H1 (cell line): Measurements from ENCODE around the gene APLP1. TPM values are rescaled to one million over a fixed set of nuclear protein-coding genes. Genes with fewer than 3 reads are reported as not detected.

Experiments
- CTCF ChIA-PET: fragments of 300-600 bp; sonication (Branson Sonifier 250); formaldehyde crosslinking; loops from one replicate; lab custom pipeline; 2021; ENCODE audit not compliant: partially characterized antibody; lab: Charles Lee
- POLR2A ChIA-PET: fragments of 300-600 bp; sonication (Branson Sonifier 250); formaldehyde crosslinking; loops from one replicate; lab custom pipeline; 2021; ENCODE audit warnings: inconsistent platforms; ENCODE audit not compliant: partially characterized antibody; lab: Charles Lee
- DNase-seq, 2 experiments: peaks; one replicate each; pipeline versions ENCODE4 v3.0.0 to v3.0.0-alpha.2; 2010 to 2022; ENCODE audit warnings: low spot score in 2 of 2, low read depth in 1 of 2, mixed read lengths in 1 of 2
- FAIRE-seq: peaks from 2 replicates; lab custom pipeline; 2011; peaks lifted over from hg19 to GRCh38; lab: Jason Lieb, UNC
- H2AFZ ChIP-seq: 2 replicates; pipeline ENCODE4 v1.8.1; 2012; ENCODE audit warnings: low read length, inconsistent platforms
- H2AK5ac ChIP-seq: 2 replicates; pipeline ENCODE4 v1.6.1; 2013; ENCODE audit warnings: low read depth, low read length
- H2BK120ac ChIP-seq: replicated peaks from 2 replicates; pipeline ENCODE3; 2013; ENCODE audit warnings: low read depth, low read length, inconsistent platforms
- H2BK12ac ChIP-seq: 2 replicates; pipeline ENCODE4 v1.6.1; 2013; ENCODE audit warnings: low read depth, low read length
- H2BK15ac ChIP-seq: 2 replicates; pipeline ENCODE4 v1.6.1; 2013; ENCODE audit warnings: low read length
- H2BK20ac ChIP-seq: 2 replicates; pipeline ENCODE4 v1.6.1; 2013; ENCODE audit warnings: low read length
- H2BK5ac ChIP-seq: 2 replicates; pipeline ENCODE4 v1.6.1; 2013; ENCODE audit warnings: low read depth, low read length
- H3K14ac ChIP-seq: 2 replicates; pipeline ENCODE4 v1.6.1; 2013; ENCODE audit warnings: inconsistent platforms; ENCODE audit not compliant: insufficient read length
- H3K18ac ChIP-seq: 2 replicates; pipeline ENCODE4 v1.6.1; 2013; ENCODE audit warnings: low read length; ENCODE audit errors: extremely low read depth
- H3K23ac ChIP-seq: 2 replicates; pipeline ENCODE4 v1.6.1; 2013; ENCODE audit warnings: inconsistent platforms; ENCODE audit not compliant: insufficient read length
- H3K23me2 ChIP-seq: 2 replicates; pipeline ENCODE4 v1.6.1; 2013; ENCODE audit warnings: low read depth, low read length
- H3K27ac ChIP-seq: 2 replicates; pipeline ENCODE4 v1.6.1; 2011; ENCODE audit warnings: low read depth, low read length, inconsistent platforms
- H3K27me3 ChIP-seq, 4 experiments: replicated peaks in 1 of 4; 1 replicate in 1 of 4; 2 replicates in 3 of 4; pipeline versions ENCODE4 v1.6.1 to v1.8.1; 2011 to 2013; ENCODE audit warnings: low read length in 3 of 4, mild to moderate bottlenecking in 3 of 4, inconsistent platforms in 2 of 4, mixed read lengths in 2 of 4, moderate library complexity in 1 of 4; ENCODE audit not compliant: control insufficient read depth in 3 of 4, insufficient read depth in 3 of 4; ENCODE audit errors: extremely low read depth in 1 of 4
- H3K36me3 ChIP-seq, 4 experiments: 2 replicates each; pipeline versions ENCODE4 v1.6.1 to v1.8.1; 2011 to 2013; ENCODE audit warnings: mild to moderate bottlenecking in 4 of 4, low read length in 3 of 4, moderate library complexity in 2 of 4, control low read depth in 1 of 4, inconsistent platforms in 1 of 4; ENCODE audit not compliant: insufficient read depth in 4 of 4, control insufficient read depth in 2 of 4
- H3K4ac ChIP-seq: replicated peaks from 2 replicates; pipeline ENCODE3; 2013; ENCODE audit warnings: low read length, low read depth, mixed read lengths, inconsistent platforms; ENCODE audit not compliant: insufficient read length
- H3K4me1 ChIP-seq, 4 experiments: replicated peaks in 1 of 4; 1 replicate in 1 of 4; 2 replicates in 3 of 4; pipeline versions ENCODE4 v1.6.1 to v1.8.1; 2011 to 2013; ENCODE audit warnings: low read length in 3 of 4, inconsistent platforms in 2 of 4, mixed read lengths in 1 of 4; ENCODE audit not compliant: insufficient read depth in 4 of 4, control insufficient read depth in 3 of 4
- H3K4me2 ChIP-seq, 2 experiments: 2 replicates each; pipeline versions ENCODE4 v1.6.1 to v1.8.1; 2011 to 2013; ENCODE audit warnings: low read depth in 2 of 2, low read length in 2 of 2, control low read depth in 1 of 2, inconsistent platforms in 1 of 2, mild to moderate bottlenecking in 1 of 2; ENCODE audit not compliant: insufficient read depth in 1 of 2
- H3K4me3 ChIP-seq, 4 experiments: fragments of 200-600, 300-600 bp in 1 of 4; sonication (generic), shearing (Covaris generic), sonication (Bioruptor Twin) in 1 of 4; 2 replicates each; pipeline versions ENCODE4 v1.5.1 to v1.8.1; 2011 to 2016; ENCODE audit warnings: low read length in 4 of 4, low read depth in 3 of 4, control low read depth in 2 of 4, inconsistent platforms in 2 of 4, mild to moderate bottlenecking in 2 of 4, mixed read lengths in 1 of 4, moderate library complexity in 1 of 4; ENCODE audit not compliant: insufficient read depth in 2 of 4; ENCODE audit errors: extremely low read depth in 1 of 4
- H3K56ac ChIP-seq: replicated peaks from 2 replicates; pipeline ENCODE3; 2013; ENCODE audit warnings: low read depth, mild to moderate bottlenecking, mixed read lengths, low read length, inconsistent platforms; ENCODE audit not compliant: insufficient read length
- H3K79me1 ChIP-seq: 2 replicates; pipeline ENCODE4 v1.6.1; 2013; ENCODE audit warnings: low read depth, low read length, control low read depth
- H3K79me2 ChIP-seq, 2 experiments: 2 replicates each; pipeline versions ENCODE4 v1.6.1 to v1.8.1; 2012 to 2013; ENCODE audit warnings: low read length in 2 of 2, mild to moderate bottlenecking in 2 of 2, inconsistent platforms in 1 of 2; ENCODE audit not compliant: insufficient read depth in 2 of 2, control insufficient read depth in 1 of 2
- H3K9ac ChIP-seq, 4 experiments: replicated peaks in 1 of 4; 1 replicate in 1 of 4; 2 replicates in 3 of 4; pipeline versions ENCODE4 v1.6.1 to v1.8.1; 2011 to 2013; ENCODE audit warnings: low read depth in 3 of 4, low read length in 3 of 4, control low read depth in 2 of 4, mild to moderate bottlenecking in 2 of 4, moderate library complexity in 2 of 4, inconsistent platforms in 1 of 4; ENCODE audit errors: extremely low read depth in 1 of 4
- H3K9me3 ChIP-seq, 2 experiments: 2 replicates each; pipeline versions ENCODE4 v1.6.1 to v1.8.1; 2012 to 2013; ENCODE audit warnings: mild to moderate bottlenecking in 2 of 2, moderate library complexity in 2 of 2, control low read depth in 1 of 2, inconsistent platforms in 1 of 2, low read depth in 1 of 2, low read length in 1 of 2, mixed read lengths in 1 of 2; ENCODE audit not compliant: insufficient read depth in 2 of 2
- H4K20me1 ChIP-seq, 2 experiments: replicated peaks in 1 of 2; 2 replicates each; pipeline versions ENCODE3 to v1.8.1; 2011 to 2013; ENCODE audit warnings: inconsistent platforms in 2 of 2, low read length in 2 of 2, mild to moderate bottlenecking in 1 of 2; ENCODE audit not compliant: insufficient read depth in 2 of 2, control insufficient read depth in 1 of 2
- H4K5ac ChIP-seq: 2 replicates; pipeline ENCODE4 v1.6.1; 2013; ENCODE audit warnings: low read length, low read depth, mixed read lengths, inconsistent platforms; ENCODE audit not compliant: insufficient read length
- H4K8ac ChIP-seq: 2 replicates; pipeline ENCODE4 v1.8.0; 2013; ENCODE audit warnings: mild to moderate bottlenecking, moderate library complexity, low read length, inconsistent platforms; ENCODE audit not compliant: insufficient read depth; ENCODE audit errors: extremely low read depth
- H4K91ac ChIP-seq: replicated peaks from 2 replicates; pipeline ENCODE3; 2013; ENCODE audit warnings: low read length, mixed read lengths, inconsistent platforms; ENCODE audit not compliant: insufficient read length
- BACH1 ChIP-seq: IDR thresholded peaks from 2 replicates; pipeline ENCODE4 v1.6.1; 2012; ENCODE audit warnings: low read length, improper control_type of control experiment
- CTCF ChIP-seq, 3 experiments: IDR thresholded peaks; 1 replicate in 2 of 3; 2 replicates in 1 of 3; pipeline versions ENCODE4 v1.5.1 to v1.6.1; 2011; ENCODE audit warnings: low read length in 3 of 3, mild to moderate bottlenecking in 3 of 3, inconsistent platforms in 2 of 3, low read depth in 1 of 3, moderate library complexity in 1 of 3; ENCODE audit not compliant: insufficient read depth in 1 of 3; ENCODE audit errors: control extremely low read depth in 1 of 3
- RAD21 ChIP-seq, 2 experiments: IDR thresholded peaks in 1 of 2; conservative IDR thresholded peaks in 1 of 2; 2 replicates each; pipeline ENCODE4 v1.6.1; 2011; ENCODE audit warnings: low read depth in 2 of 2, low read length in 2 of 2, improper control_type of control experiment in 1 of 2, inconsistent platforms in 1 of 2, mild to moderate bottlenecking in 1 of 2, moderate library complexity in 1 of 2
- RXRA ChIP-seq: IDR thresholded peaks from 2 replicates; pipeline ENCODE4 v1.6.1; 2011; ENCODE audit warnings: low read depth, mild to moderate bottlenecking, low read length, moderate library complexity; ENCODE audit not compliant: insufficient read depth
- WGBS, 2 experiments: shearing (Covaris generic) in 1 of 2; methylation state at CpG; one replicate each; pipeline versions ENCODE4 v1.1.6 to v1.1.7; 2013 to 2015; ENCODE audit warnings: low lambda C conversion rate in 2 of 2, mixed read lengths in 2 of 2, inconsistent platforms in 1 of 2, low coverage in 1 of 2, missing lambda C conversion rate in 1 of 2; ENCODE audit not compliant: insufficient replicate concordance in 2 of 2, insufficient coverage in 1 of 2, insufficient read length in 1 of 2; ENCODE audit errors: extremely low coverage in 1 of 2, missing lambda C conversion rate in 1 of 2; 5-methylcytosine and 5-hydroxymethylcytosine counted together
- polyA plus RNA-seq, 7 experiments: library from polyadenylated mRNA; depleted of rRNA in 3 of 7; stranded (reverse) in 5 of 7; unstranded in 2 of 7; fragments of >200 nt in 5 of 7; fragments of 200-250 nt in 2 of 7; gene quantifications; 1 replicate in 5 of 7; 2 replicates in 1 of 7; 4 replicates in 1 of 7; pipeline versions ENCODE4 v1.2.1 to v1.2.3, GENCODE V29; 2011 to 2013; ENCODE audit warnings: missing spikeins in 2 of 7, mixed read lengths in 2 of 7
- total RNA-seq: library from RNA; stranded (reverse); fragmentation: NEBNext Ultra II Directional; extraction: Animal tissue kit (Norgen Biotek cat#: 25700); gene quantifications from 2 replicates; pipeline ENCODE4 v1.2.1, GENCODE V29; 2021

APLP1 gene
- total and polyA plus RNA-seq, 2 of the 8 experiments (the other 6 are each of a cell fraction or from before 2014, with no cell fraction given), result 19.9 to 22.0 TPM

GRCh38 chr19:35911173-35911572, 42.8 kb downstream of the APLP1 start:
- H3K9me3 ChIP-seq, result no peaks in the 10 kb centered on the region
- no peak overlapping the region for H2AK5ac ChIP-seq
- no peak overlapping the region for H3K18ac ChIP-seq
- no peaks in the 10 kb centered on the region for H4K20me1 ChIP-seq
- no peak overlapping the region for H3K4ac ChIP-seq
- WGBS, 2 experiments, result 61% methylated on average over 3 of the region's 3 CpGs; no CpG with 5 or more reads in 1 of the 2 experiments
- ChIA-PET CTCF (interaction anchor here (0.8 to 2.0 kb wide), 10 partner anchors 10 to 127 kb away, joined by 3 to 11 read pairs (median 4); no protein-coding TSS in a partner anchor), POLR2A (interaction anchor here (1.1 kb wide), 1 partner anchor 203 kb away, joined by 3 read pairs; no protein-coding TSS in a partner anchor)
- H3K4me1 ChIP-seq, result peaks cover 0 to 17% (median 7%) of the 10 kb centered on the region in 4 experiments; a peak in 4 of 7 replicates
- H3K79me1 ChIP-seq, result no peaks in the 10 kb centered on the region
- H4K91ac ChIP-seq, result no peak overlapping the region
- H3K23me2 ChIP-seq, result no peaks in the 10 kb centered on the region
- peak overlapping the region; percentile 32; the same call in 1 of the 2 replicates for H2BK20ac ChIP-seq
- H3K23ac ChIP-seq, result no peak overlapping the region
- no peaks in the 10 kb centered on the region for H3K27me3 ChIP-seq
- H3K4me2 ChIP-seq, result no peak overlapping the region
- no peak overlapping the region for H3K56ac ChIP-seq
- H2BK15ac ChIP-seq, result no peak overlapping the region
- no peak overlapping the region for H3K9ac ChIP-seq
- no peak overlapping the region for H3K4me3 ChIP-seq
- H3K79me2 ChIP-seq, result no peaks in the 10 kb centered on the region
- H2BK5ac ChIP-seq, result no peak overlapping the region
- no peak for DNase-seq
- H3K36me3 ChIP-seq, result no peaks in the 10 kb centered on the region
- no peak overlapping the region for H2BK120ac ChIP-seq
- no peak overlapping the region for H3K27ac ChIP-seq
- no peak overlapping the region for H4K8ac ChIP-seq
- no peak for FAIRE-seq
- no peak overlapping the region for H3K14ac ChIP-seq
- no peak overlapping the region for H2BK12ac ChIP-seq
- no peak overlapping the region for H4K5ac ChIP-seq
- TF ChIP-seq RAD21 (IDR thresholded peaks at IDR 0.05 in 1 of 2, conservative IDR thresholded peaks at IDR 0.05 in 1 of 2; ENCODE audit: low read depth in 2 of 2, low read length in 2 of 2) (peak; percentile 75 to 83), CTCF (IDR thresholded peaks at IDR 0.05; ENCODE audit: control extremely low read depth in 1 of 3, insufficient read depth in 1 of 3, low read depth in 1 of 3, low read length in 3 of 3) (peak; percentile 53 to 58 (median 54)), RXRA (no peak), BACH1 (no peak)
- TF ChIP-seq, all 59 proteins: peak for 2
- no peak overlapping the region for H2AFZ ChIP-seq
